Adrenal gland (tissue), 5 donors: ENCODE results near the gene UBAC1.

ENCODE experiments used
- CTCF ChIP-seq, 6 experiments: fragments of 450-650 bp in 4 of 6; fragments of 200-600 bp in 2 of 6; sonication (generic) in 1 of 6; IDR thresholded peaks; 1 replicate in 5 of 6; 2 replicates in 1 of 6; pipeline versions ENCODE4 v1.5.1 to v1.8.0; 2016 to 2021; ENCODE audit warnings: antibody characterized with exemption in 6 of 6, mild to moderate bottlenecking in 2 of 6, moderate library complexity in 1 of 6
- POLR2A ChIP-seq, 2 donors: fragments of 450-650 bp; IDR thresholded peaks; one replicate each; pipeline ENCODE4 v1.6.1; 2017; ENCODE audit warnings: antibody characterized with exemption in 2 of 2, mild to moderate bottlenecking in 2 of 2, moderate library complexity in 1 of 2
- donor health status: DM: no; HTN: no; CAD: no.

- TF ChIP-seq CTCF (IDR thresholded peaks at IDR 0.05) (no peak), POLR2A (IDR thresholded peaks at IDR 0.05) (no peak)
These were observed 60.0 kb downstream of the UBAC1 start for GRCh38 chr9:135901031-135901758.
